CD4-positive, alpha-beta T cell treated with Interleukin-12 subunit alpha and Interleukin-12 subunit beta, for 1 hour (primary cell): ENCODE measurements around the gene EI24.

Experiments used
- DNase-seq: peaks from one replicate; pipeline ENCODE4 v3.0.0-alpha.2; 2020

Gene EI24

DNA sequence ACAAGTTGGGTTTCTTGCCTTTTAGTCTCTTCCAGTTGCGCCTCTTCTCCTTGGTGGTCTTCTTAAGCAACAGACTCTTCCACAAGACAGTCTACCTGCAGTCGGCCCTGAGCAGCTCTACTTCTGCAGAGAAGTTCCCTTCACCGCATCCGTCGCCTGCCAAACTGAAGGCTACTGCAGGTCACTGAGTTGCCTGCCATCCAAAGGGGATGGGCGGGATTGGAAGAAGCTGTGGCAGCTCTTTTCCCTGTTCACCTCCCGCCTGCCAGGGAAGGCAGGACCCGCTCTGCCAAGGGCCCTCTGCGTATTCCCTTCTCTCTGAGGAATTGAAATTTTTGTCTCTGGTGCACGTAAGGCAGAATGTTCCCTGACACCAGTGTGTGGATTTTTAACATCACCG is 14.2 kb downstream of the EI24 start:
- DNase-seq = no peak

DNA sequence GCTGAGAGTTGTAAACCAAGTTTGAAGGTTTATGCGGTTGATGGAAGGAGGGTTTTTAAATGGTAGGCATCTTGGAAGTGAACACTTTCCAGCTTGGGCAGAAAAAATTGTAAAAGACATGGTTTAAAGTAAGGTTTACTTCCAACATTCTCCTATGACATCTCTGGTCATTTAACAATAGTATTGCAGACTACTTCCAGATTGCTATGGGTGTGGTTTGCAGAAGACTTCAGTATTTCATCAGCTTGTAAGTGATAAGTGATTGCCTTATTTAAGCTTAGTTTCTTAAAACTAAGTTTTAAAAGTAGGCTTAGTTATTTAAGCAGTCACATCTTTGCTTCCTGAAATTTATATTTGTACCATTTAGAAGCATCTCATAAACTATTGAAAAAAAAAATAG is 16.2 kb downstream of the EI24 start:
- DNase-seq = no peak

DNA sequence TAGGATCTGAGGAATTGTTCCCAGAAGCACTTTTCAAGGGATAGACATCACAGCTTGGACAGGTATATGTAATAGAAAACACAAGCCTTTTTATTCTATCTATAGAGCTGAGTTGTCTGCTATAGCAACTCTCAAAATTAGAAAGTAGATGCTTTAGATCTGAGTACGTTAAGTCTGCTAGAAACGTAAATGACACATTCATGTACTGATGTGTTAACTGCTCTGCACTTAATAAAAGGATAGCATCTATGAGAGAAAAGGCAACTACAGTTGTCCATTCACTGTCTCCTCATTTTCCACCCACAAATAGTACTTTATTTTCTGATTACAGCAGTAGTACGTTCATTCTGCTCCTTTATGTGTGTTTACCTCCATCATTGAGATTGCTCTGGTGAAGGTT is 17.3 kb downstream of the EI24 start:
- no peak for DNase-seq

DNA sequence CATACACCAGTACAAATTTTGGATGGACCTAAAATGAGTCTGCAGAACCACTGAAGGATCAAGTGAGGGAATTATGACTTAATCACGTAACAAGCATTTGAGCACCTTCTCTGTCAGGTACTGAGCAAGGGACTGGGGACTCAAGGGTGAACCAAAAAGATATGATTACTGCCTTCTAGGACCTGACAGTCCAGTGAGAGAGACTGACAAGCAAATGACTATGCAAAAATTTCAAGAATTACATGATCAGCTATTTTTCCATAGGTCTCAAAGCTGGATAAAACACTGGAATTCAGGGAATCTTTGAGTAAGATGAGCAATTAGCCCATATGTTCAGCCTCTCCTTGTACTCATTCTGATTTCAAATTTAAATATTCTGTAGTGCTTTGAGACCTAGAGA is 18.2 kb downstream of the EI24 start:
- no peak for DNase-seq

DNA sequence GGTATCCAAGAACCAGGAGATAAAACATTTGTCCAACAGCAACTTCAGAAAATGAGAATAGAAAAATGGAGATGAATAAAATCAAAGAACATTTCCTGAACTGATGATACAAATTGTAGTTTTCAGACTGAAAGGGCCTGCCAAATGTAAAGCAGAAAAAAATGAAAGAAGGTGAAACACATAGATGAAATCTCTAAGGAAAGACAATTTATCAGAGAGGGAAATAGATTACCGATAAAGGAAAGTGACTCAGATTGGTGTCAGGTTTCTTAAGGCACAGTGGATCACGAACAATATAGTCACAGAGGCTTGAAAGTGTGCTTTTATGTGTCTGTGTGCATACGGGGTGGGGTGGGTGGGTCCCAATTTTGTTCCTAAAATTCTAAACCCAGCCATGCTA is 19.2 kb downstream of the EI24 start:
- no peak for DNase-seq

DNA sequence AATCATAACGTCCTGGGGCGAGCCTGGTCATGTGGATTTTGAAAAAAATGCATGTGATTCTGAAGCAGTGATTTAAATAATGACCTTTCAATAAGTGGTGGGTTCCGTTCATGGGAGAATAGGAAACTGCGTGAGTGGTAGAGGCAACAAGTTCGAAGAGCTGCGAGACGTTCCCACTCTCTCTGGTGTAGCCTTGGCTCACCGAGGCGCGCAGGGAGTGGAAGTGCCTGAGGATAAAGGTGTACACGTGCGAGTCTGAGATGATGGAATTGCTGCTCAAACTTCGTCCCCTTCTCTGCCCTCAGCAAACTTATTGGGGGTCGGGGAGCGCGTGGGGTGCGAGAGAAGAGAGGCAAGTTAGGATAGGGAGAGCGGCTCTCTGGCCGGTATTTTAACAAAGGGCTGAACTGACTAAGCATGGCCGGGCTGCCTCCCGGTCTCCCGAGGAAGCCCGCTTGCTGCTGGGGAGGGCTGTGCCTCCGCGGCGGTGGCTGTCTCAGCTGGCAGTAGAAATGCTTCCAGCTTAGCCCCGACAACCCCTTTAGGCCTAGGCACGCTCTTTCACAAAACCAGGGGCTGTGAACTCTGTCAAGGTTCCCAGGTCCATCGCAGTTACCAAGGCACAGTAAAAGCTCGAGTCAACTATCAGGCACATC is 22.5 kb downstream of the EI24 start:
- no peak for DNase-seq

DNA sequence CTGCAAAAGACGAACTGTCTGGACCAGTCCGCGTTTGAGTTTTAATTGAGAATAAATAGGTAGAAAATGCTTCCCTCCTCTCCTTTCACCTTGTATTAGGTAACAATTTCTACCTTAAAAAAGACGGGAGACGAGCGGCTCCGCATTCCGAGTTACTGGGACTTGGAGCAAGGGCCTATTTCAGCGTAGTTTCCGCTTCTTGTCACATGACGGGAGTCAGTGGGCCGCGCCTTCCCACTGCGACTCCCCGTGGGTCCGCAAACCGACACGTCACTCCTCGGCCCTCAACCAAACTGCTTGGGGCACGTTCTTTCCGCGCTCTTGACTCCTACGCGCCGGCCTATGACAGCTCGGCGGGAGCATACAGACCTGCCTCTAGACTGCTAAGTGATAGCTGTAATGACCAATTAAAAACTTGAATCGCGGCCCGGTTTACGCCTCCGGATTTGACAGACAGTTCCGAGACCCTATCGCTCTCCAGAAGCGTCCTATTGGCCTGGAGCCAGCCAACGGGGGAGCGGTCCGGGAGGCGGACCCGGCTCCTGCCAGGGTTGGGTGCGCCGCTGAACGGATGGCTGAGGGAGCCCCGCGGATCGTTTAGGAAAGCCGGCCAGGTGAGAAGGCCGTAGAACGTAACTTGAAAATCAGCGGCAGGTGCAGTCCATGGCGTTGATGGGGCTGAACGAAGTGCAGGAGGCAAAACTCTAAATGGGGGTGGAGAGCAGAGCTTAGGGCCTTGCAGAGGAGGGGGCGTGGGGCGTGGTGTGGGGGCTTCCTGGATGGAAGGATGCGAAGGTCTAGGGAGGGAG is 23.2 kb downstream of the EI24 start, which contains the start of gene STT3A:
TSS of gene STT3A (plus strand) at position 548 of the 809 bp plus-strand sequence. CDS start 3,064 bp downstream, outside the sequence.
- DNase-seq = peak; percentile 99

DNA sequence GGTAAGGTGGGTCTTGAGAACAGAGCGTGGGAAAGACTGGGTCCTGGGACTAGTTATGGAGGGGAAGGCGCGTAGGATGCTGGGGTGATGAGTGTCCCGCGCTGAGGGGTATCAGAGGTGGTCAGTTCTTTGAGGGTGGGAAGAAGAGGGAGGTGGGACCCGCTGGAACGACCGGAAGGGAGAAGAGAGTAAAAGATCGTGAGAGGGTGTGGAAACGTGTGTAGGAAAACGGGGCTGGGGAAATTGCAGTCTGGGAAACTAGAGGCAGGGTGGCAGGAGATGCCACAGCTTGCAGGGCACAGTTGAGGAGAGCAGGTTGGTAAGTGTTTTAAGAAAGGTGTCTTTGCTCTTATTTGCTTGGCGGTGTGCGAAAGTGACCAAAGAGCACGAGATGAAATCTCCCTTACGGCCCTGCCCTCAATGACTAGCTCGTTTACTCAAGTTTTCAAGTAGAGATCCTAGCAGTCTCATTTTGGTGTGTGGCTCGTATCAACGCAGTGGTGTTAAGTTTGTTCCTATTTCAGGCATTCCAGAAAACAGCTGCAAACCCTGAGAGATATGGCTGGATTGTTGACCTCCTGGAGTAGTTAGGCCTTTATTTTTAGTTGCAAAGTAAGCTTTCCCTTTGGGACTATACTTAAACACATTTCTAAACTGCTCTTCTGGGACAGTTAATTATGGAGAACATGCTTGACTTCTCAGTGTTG is 24.0 kb downstream of the EI24 start:
- DNase-seq = peak; percentile 5

DNA sequence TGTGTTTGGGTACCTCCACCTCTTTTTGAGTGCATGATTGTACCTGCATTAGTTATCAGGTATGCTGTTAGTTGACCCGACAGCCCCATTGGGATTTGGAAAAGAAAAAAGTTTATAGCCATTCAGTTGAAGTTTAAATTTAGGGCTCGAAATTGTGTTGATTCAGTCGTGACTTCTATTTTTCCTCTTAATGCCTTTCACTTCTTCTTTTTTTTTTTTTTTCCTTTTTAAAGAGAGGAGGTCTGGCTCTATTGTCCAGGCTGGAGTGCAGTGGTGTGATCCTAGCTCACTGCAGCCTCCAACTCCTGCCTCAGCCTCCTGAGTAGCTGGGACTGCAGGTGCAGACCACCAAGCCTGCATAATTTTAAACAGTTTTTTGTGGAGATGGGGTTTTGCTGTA is 25.7 kb downstream of the EI24 start:
- DNase-seq = no peak

DNA sequence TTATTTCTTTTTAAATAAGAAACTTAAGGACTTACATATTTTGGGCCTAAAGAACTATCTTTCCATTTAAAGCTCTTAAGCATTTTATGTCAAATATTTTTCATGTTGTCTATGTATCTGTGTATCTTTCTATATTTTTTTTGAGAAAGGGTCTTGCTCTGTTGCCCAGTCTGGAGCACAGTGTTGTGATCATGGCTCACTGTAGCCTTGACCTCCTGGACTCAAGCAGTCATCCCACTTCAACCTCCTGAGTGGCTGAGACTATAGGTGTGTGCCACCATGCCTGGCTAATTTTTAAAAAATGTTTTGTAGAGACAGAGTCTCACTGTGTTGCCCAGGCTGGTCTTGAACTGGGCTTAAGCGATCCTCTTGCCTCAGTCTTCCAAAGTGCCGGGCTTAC is 31.4 kb downstream of the EI24 start:
- DNase-seq = no peak

DNA sequence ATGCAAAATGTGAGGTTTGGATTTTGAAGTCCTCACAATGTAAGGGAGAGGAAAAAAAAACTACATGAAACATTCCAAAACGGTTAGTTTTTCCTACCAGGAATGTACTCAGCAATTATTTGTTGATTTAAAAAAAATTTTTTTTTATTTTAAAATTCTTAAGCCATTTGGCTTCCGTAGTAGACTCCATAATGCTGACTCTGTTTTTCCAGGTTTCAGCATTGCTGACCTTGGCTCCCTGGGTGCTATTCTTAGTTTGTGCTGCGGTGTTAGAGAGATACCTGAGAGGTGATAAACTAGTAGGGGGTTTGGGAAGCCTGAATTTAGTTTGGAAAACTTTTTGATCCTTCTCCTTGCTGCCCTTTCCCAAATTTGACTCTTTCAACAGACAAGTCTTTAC is 33.9 kb downstream of the EI24 start:
- DNase-seq = no peak

DNA sequence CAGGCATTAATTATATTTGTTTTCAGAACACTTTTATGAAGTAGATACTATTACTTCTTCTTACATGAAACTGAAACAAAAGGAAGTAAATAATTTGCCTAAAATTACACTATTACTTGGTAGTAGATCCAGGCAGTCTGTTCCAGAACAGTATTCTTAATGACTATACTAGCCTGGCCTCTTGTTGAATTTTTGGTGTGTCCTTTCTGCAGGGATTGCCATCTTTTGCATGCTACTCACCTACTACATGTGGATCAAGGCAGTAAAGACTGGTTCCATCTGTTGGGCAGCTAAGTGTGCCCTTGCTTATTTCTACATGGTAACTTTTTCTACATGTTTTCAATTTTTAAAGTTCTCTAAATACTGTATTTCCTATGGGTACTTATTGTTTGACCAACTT is 36.1 kb downstream of the EI24 start:
- no peak for DNase-seq

DNA sequence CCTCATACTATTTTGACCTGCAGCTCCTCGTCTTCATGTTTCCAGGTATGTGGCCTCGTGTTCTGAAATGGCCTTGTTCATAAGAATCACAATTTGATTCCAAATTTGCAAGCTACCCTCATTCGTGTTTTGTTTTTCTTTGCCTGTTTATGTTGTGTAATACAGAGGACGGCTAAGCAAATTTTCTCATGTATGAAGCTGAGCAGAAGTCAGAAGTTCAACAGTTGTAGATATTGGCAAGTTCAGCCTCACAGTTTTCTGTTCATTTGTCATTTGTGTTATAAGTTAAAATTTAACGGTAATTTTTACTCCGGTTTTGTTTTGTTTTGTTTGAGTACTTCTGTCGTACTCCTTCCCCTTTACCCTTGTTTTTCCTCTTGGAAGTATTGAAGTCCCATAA is 40.3 kb downstream of the EI24 start:
- no peak for DNase-seq

DNA sequence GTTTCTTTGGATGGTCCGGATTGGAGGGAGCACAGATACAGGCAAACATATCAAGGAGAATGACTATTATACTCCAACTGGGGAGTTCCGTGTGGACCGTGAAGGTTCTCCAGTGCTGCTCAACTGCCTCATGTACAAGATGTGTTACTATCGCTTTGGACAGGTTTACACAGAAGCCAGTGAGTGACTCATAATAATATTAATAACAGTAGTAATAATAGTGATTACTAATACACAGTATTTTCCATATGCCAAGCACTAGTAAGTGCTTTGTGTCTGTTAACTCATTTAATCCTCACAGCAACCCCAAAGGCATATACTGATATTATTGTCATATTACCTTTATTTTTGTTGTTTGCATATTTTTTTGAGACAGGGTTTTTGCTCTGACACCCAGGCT is 49.1 kb downstream of the EI24 start:
- DNase-seq = no peak

DNA sequence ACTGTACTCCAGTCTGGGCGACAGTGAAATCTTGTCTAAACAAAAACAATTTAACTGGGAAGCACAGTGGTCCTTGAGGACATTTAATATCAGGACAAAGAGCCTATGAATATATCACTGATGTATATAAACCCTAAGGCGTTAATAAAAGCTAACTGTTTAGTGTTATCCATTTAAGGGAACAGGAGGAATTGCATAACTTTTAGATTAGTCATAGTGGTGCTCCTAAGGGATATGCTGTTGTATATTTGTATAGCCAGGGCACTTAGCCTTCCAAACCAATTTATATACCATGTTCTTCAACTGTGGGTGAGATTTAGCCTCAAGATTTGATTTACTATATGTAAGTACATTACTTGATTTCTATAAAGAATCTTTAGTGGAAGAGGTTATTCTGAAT is 52.7 kb downstream of the EI24 start:
- no peak for DNase-seq

DNA sequence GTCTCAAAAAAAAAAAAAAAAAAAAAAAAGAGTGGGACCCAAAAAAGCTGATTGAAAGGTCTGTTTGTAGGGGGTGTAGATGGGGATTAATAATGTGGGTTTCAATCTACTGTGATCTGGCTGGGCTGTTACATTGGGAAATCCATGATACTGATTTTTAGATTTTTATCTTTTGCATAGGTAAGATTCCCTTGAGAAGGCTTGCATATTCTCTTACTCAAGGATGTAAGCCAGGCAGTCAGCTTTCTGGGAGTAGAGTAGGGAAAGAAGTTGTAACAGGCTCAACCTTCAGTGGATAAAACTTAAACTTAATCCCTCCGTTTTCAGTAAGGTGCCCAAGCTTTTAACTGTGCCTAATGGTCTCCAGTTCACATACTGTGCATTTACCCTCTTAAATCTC is 53.8 kb downstream of the EI24 start:
- no peak for DNase-seq

DNA sequence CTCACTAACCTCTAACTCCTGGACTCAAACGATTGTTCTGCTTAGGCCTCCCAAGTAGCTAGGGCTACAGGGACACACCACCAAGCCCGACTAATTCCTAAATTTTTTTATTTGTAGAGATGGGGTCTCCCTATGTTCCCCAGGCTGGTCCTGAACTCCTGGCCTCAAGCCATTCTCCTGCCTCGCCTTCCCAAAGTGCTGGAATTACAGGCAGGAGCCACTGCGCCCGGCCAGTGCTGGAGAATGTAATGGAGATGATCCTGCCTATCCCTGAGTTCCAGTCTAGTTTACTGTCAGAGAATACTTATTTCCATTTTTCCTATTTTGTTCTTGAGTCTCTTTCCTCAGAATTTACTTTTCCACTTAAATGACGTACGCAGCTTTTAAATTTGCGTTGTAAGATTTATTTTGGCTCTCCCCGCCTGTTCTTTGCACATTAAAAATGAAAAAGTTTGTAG is 55.5 kb downstream of the EI24 start, which contains the start of gene CHEK1:
TSS of gene CHEK1 (plus strand) at position 408 of the 458 bp plus-strand sequence. CDS start 1,606 bp downstream, outside the sequence.
- no peak for DNase-seq

DNA sequence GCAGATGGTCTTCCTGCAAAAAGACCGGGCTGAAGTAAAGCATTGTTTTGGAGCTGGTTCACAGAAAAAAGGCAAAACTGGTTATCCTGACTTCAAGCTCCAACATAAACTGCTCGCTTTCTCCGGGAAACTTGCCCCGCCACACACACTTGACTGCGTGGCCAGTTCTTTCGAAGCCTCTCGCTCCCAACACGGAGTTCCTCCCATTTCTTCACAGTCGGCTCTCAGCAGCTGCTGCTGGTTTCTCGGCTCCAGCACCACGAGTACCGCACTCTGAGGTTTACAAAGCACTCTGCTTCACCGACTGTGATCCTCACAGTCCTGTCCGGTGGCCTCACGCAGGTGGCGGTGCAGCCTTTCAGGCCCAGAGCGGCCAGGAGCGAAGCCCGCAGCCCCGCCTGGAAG is 56.0 kb downstream of the EI24 start:
- DNase-seq = no peak

DNA sequence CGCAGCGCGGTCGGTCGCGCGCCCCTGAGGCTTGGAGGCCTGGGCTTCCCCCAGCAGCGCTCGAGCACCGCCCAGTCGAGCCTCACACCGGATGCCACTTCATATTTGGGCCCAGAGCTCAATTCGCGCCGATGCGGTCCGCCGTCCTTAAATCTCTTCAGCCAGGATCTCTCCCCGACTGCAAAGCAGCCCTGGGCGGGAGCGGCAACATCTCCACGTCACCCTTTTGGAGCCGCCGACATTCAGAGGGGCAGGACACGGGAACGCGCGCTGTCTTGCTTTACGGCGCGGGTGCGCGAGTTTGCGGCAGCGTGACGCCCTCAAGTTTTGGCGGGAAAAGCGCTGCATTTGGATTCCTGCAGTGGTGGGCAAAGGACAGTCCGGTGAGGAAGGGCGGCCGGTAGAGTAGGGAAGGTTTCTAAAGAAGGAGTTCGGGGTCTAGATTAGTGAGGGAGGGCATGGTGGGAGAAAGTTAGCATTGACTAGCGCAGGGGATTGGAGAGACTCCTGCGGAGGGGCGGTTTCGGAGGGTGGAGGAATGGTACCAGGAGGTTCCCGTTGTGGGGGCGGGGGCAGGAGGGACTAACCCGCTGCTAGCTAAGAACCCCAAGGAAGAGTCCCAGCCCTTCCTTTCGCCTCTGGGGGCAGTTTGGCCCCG is 56.5 kb downstream of the EI24 start:
- peak; percentile 87 for DNase-seq

DNA sequence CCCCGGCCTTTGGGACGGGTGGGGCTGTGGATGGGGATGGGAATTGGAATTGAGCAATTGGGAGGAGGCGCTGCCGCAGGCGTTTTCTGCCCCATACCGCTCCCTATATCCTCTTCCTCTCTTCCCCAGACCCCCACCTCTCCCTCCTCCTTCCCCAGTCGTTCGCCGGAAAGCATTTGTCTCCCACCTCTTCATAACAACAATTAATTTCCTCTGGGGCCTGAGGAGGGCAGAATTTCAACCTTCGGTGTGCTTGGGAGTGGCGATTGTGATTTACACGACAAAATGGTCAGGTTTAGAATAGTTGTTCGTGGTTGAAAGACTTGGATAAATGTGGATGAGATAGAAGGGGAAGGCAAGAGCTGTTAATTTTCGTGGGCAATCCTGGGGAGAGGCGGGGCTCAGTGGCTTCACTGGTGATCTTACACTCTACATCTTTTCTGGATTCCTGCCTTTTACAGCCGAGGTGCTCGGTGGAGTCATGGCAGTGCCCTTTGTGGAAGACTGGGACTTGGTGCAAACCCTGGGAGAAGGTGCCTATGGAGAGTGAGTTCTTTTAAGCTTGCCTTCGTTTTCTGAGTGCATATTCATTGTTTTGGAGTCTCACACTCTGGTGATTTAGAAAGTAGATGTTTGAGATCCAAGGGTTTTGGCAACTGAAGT is 57.1 kb downstream of the EI24 start:
- DNase-seq = peak; percentile 44

DNA sequence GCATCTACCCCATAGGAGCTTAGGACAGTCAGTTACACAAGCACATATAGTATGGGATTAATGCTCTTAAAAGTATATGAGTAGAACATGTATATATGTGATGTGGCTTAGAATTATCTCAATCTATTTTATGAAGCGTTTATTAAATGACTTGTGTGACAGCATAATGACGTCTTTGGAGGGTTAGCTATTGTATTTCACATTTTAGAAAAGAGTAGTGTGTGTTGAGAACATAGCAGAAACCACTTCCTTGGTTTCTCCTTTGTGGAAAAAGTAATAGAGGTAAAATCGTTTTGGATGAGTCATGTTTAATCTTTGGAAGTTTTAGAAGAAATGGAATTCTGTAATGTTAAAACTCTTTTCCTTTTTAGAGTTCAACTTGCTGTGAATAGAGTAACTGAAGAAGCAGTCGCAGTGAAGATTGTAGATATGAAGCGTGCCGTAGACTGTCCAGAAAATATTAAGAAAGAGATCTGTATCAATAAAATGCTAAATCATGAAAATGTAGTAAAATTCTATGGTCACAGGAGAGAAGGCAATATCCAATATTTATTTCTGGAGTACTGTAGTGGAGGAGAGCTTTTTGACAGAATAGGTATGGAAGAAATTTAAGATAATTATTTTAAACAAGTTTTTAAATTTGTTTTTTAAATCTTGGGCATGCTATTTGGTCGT is 58.1 kb downstream of the EI24 start:
- no peak for DNase-seq
